Ramos (cell line): ENCODE data around the gene SCN1A.
"Not testable (repeated sequence)": the region's sequence is repeated elsewhere in the genome, so short reads cannot be mapped to it uniquely, and the experiment has no call there.

ENCODE experiments used
- in situ Hi-C: fragments of 300-500 bp; cut with MboI; formaldehyde crosslinking; loops from one replicate; pipeline ENCODE4 v1.14.3; 2022; ENCODE audit warnings: low sequenced_read_pairs; ENCODE audit not compliant: unreplicated experiment

SCN1A gene

GRCh38 chr2:166137331-166137730, 9.5 kb upstream of the SCN1A start:
- in situ Hi-C loops, result no loop called here

- in situ Hi-C loops, result no loop called here
These were observed 8.0 kb upstream of the SCN1A start for GRCh38 chr2:166135849-166136258.

GRCh38 chr2:166135152-166135848, 7.5 kb upstream of the SCN1A start:
- in situ Hi-C loops, result no loop called here

GRCh38 chr2:166134252-166135151, 6.7 kb upstream of the SCN1A start:
- in situ Hi-C loops, result no loop called here

GRCh38 chr2:166133653-166134052, 5.8 kb upstream of the SCN1A start:
- in situ Hi-C loops, result no loop called here

GRCh38 chr2:166128156-166128505, 311 bp upstream of the SCN1A start:
- in situ Hi-C loops, result no loop called here

GRCh38 chr2:166126007-166126639, 1.7 kb downstream of the SCN1A start:
- in situ Hi-C loops, result no loop called here

- in situ Hi-C loops, result no loop called here
These were observed 2.3 kb downstream of the SCN1A start for GRCh38 chr2:166125557-166125956.

- in situ Hi-C loops, result no loop called here
These were observed 9.6 kb downstream of the SCN1A start for GRCh38 chr2:166118180-166118579.

- in situ Hi-C loops, result no loop called here
These were observed 10.3 kb downstream of the SCN1A start for GRCh38 chr2:166117491-166117890.

- in situ Hi-C loops, result no loop called here
These were observed 12.2 kb downstream of the SCN1A start for GRCh38 chr2:166115589-166115988.

GRCh38 chr2:166112193-166112605, 15.6 kb downstream of the SCN1A start:
- in situ Hi-C loops, result no loop called here

GRCh38 chr2:166106431-166107015, 21.3 kb downstream of the SCN1A start:
- in situ Hi-C loops, result no loop called here

- in situ Hi-C loops, result no loop called here
These were observed 23.0 kb downstream of the SCN1A start for GRCh38 chr2:166104773-166105172.

GRCh38 chr2:166104084-166104483, 23.7 kb downstream of the SCN1A start:
- in situ Hi-C loops, result no loop called here

GRCh38 chr2:166103277-166103676, 24.5 kb downstream of the SCN1A start:
- in situ Hi-C loops, result not testable (repeated sequence)

GRCh38 chr2:166094325-166094724, 33.5 kb downstream of the SCN1A start:
- in situ Hi-C loops, result no loop called here

- in situ Hi-C loops, result no loop called here
These were observed 34.9 kb downstream of the SCN1A start for GRCh38 chr2:166092889-166093288.

GRCh38 chr2:166091439-166091838, 36.4 kb downstream of the SCN1A start:
- in situ Hi-C loops, result no loop called here

- in situ Hi-C loops, result no loop called here
These were observed 36.9 kb downstream of the SCN1A start for GRCh38 chr2:166090908-166091307.

- in situ Hi-C loops, result no loop called here
These were observed 37.5 kb downstream of the SCN1A start for GRCh38 chr2:166090346-166090745.
